Measurements from ENCODE around the gene PRKCE.

PRKCE gene

GRCh38 chr2:46045888-46046287 is 394.4 kb downstream of the PRKCE start:
- no peak for DNase-seq (ENCODE audit: low read depth)

GRCh38 chr2:46047290-46047689 is 395.8 kb downstream of the PRKCE start:
- DNase-seq (ENCODE audit: low read depth), result no peak

GRCh38 chr2:46048693-46049092 is 397.2 kb downstream of the PRKCE start:
- no peak for DNase-seq (ENCODE audit: low read depth)

- DNase-seq (ENCODE audit: low read depth), result no peak
Observed at GRCh38 chr2:46050027-46050426, 398.6 kb downstream of the PRKCE start.

DNA sequence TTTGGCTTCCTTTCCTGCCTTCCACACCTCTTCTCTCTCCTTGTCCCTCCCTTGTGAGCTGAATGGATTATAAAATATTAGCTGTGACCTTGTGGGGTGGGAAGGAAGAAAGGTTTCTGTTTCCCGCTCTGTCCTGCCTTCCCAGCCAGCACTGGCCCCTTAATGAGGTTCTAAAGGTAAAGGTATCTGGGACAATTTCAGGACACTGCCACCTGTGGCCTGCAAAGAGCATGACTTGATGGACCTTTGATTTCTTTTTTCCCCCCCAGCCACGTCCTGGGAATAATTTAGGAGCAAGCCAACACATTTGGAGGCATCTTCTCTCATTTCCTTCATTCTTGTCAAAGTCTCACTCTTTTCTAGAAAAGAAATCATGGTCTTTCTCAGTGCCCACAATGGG is 399.0 kb downstream of the PRKCE start:
- no peak for DNase-seq (ENCODE audit: low read depth)

GRCh38 chr2:46051085-46051484 is 399.6 kb downstream of the PRKCE start:
- no peak for DNase-seq (ENCODE audit: low read depth)

DNA sequence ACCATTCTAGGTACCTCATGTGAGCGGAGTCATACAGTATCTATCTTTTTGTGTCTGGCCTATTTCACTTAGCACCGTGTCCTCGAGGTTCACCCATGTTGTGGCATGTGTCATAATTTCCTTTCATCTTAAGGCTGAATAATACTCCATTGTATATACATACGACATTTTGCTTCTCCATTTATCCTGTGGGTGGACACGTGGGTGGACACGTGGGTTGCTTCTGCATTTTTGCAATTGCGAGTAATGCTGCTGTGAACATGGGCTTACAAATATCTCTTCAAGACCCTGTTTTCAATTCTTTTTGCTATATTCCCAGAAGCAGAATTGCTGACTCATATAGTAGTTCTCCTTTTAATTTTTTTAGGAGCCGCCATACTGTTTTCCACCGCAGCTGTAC is 402.1 kb downstream of the PRKCE start:
- no peak for DNase-seq (ENCODE audit: low read depth)

DNA sequence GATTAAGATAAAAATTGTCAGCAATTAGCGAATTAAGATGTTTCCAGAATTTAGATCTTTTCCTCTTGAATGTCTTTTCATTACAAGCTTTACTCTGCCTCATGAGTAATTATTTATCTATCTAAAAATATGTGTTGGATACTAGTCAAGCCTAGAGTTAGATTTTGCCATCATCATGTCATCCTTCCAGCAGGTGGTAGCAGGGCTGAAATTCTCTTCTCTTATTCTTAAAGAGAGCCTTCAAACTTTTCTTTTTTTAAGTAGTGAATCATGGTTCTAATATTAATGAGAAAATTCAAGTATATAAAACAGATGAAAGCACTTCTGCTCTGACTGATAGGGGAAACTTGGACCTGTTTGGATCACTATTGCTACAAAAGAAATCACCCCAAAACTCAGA is 405.1 kb downstream of the PRKCE start:
- DNase-seq (ENCODE audit: low read depth), result no peak

DNA sequence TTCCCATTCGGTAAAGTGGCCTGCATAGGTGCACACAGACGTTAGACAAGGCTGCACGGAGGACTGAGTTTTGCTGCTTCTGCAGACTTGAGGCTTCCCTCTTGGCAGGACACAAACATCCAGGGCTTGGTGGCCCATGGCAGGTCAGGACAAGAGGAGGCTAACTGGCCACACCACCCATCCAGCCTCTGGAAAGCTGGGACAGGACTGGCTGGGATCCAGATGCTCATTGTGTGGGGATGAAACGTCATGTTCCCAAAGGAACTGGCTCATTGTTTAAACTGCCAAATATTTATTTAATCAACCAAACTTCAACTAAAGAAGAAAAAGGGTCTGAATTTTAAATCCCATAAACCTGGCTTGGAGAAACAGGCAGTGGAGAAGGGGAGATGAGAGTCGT is 406.7 kb downstream of the PRKCE start:
- no peak for DNase-seq (ENCODE audit: low read depth)

DNA sequence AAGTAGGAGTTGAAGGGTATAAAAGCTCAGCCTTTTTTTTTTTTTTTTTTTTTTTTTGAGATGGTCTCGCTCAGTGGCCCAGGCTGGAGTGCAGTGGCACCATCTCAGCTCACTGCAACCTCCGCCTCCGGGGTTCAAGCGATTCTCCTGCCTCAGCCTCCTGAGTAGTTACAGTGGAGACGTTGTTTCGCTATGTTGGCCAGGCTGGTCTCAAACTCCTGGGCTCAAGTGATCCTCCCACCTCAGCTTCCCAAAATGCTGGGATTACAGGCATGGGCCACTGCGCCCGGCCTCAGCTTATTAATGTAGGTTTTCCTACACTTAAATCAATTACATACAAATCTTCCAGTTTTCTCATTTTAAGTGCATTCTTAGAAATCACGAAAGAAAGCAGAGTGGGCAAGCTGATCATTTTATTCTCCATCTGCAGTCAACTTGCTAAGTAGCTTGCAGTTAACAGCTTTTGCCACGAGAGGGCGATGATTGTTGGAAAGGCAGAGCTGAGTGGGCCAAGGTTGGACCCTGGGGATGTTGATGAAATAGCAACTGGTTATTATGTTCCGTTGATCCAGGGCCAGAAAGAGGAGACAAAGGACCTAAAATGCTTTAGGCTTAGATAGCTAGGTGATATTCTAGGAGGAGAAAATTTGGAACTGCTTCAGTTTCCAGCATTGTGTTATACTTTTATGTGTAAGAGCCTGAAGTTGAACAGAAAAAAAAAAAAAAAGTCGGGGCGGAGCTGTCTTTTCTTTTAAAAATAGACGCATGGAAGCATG is 411.4 kb downstream of the PRKCE start:
- DNase-seq (ENCODE audit: low read depth), result no peak

DNA sequence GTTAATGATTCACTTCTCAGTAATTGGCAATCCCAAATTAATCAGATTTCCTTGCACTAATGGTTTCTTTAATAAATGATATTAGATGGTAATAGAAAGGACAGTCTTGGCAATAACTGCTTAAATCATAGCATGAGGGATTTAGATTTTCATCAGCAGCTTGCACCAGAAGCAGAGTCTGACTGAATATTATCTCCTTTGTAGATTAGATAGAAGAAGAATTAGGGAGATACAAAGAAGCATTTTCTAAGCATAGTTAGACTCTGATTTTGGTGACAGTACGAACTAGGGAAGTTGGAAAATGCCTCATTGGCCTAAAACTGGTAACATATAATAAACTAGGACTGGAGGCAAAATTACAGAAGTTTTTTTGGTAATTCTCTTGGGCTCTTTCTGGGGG is 412.9 kb downstream of the PRKCE start:
- DNase-seq (ENCODE audit: low read depth), result no peak

DNA sequence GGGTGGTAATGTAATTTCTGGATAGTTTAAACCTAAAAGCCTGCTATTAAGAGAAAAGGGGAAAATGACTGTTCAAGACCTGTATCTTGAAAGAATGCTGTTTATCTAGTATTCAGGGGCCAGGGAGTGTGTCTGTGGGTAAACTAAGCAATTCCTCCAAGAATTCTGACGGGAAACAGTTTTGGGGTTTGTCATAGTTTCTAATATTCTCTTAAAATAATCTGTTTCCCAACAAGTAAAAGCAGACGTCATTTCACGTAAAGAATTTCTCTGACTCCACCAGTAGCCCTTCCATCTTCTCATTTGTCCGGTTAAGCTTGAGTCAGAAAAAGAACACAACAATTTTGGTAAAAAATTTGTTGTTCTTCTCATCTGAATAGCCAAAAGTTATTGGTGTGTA is 413.7 kb downstream of the PRKCE start:
- no peak for DNase-seq (ENCODE audit: low read depth)

GRCh38 chr2:46066116-46066515 is 414.6 kb downstream of the PRKCE start:
- no peak for DNase-seq (ENCODE audit: low read depth)

GRCh38 chr2:46066601-46067000 is 415.1 kb downstream of the PRKCE start:
- DNase-seq (ENCODE audit: low read depth), result no peak

- DNase-seq (ENCODE audit: low read depth), result no peak
Observed at GRCh38 chr2:46067062-46067461, 415.6 kb downstream of the PRKCE start.

DNA sequence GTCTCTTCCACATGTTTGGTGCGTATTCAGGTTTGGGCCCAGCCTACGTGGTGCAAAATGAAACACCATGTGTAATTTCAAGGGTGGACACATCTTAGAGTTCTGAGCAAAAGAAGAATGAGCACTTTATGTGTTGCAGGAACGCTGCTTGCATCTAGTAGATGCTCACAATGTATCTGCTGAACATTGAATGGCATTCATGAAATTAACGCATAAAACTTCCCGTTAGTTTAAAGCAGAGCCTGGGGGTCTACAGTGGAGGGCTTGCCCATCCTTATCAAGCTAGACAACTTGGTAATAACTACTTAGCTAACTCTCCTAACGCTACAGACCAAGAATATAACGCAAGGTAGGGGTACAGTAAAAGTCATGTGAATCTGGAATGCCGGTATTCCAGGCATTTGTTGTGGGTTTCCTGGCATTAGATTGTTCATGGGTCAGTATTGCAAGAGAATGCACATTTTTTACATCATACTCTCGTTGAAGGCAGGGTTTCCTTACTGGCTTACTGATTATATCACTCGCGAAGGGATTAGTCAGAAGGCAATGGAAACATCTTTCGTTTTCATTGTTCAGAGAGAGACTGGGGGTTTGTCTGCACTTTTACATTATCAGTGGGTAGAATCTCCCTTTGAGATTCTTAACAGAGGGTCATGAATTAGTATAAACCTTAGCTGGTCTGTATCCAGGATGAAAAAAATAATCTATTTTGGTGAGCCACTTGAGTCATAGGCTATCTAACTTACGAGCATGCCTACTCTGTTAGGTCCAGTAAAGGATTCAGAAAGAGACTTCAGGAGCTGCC is 416.2 kb downstream of the PRKCE start:
- DNase-seq (ENCODE audit: low read depth), result peak; percentile 98

- no peak for DNase-seq (ENCODE audit: low read depth)
Observed at GRCh38 chr2:46068636-46069035, 417.2 kb downstream of the PRKCE start.

DNA sequence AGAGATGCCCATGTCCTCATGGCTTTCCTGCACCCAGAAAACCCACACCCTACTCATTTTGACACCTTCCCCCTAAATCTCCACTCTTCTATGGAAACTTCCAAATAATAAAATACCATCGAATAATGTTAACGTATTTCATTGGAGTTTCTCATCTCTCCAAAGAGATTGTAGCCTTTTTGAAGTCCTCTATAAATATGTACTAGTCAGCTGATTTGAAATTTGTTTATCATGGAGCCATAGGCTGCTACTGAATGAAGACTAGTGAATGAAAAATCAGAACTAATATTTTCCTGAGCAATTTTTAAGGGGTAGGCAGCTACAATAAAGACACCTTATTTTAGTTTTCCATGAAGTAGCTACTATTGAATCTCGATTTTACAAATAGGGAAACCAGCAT is 419.6 kb downstream of the PRKCE start:
- DNase-seq (ENCODE audit: low read depth), result no peak

- DNase-seq (ENCODE audit: low read depth), result peak; percentile 78
Observed at GRCh38 chr2:46072101-46072820, 420.8 kb downstream of the PRKCE start.

GRCh38 chr2:46073540-46074046 is 422.1 kb downstream of the PRKCE start:
- peak; percentile 98 for DNase-seq (ENCODE audit: low read depth)

DNA sequence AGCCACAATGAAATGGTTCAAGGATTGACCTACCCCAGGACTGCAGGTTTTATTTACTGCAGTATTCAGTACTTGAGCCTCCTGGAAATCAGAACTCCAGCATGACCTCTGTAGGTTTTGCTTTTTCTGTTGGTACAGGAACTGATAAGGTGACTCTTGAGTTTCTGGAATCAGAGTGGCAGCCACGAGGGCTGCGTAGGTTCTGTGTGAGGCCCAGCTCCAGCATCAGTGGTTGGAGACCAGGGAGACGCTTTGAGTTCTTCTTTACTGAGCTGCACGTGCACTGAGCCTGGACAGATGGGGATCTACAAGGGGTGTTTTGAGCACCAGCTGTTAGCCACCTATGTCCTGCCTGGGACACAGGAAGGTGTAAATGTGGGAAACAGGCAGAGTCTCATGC is 423.0 kb downstream of the PRKCE start:
- no peak for DNase-seq (ENCODE audit: low read depth)

GRCh38 chr2:46075848-46076247 is 424.4 kb downstream of the PRKCE start:
- DNase-seq (ENCODE audit: low read depth), result no peak

DNA sequence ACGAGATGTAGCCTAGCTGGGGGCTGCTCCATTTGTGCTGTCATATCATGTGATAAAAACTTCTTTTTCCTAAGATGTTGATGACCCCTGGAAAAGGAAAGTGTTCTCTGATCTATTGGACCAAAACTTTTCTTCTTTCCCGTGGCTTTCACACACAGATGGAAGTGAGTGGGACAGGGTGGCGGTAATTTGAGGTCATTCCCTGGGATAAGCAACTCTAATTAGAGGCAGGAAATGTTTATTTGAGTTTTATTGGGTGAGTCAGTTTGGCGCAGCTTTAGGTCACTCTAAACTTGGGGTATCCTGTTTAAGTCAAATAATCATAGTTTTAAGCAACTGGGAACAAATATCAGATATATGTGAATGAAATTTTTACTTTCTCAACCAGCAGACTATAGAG is 424.8 kb downstream of the PRKCE start:
- DNase-seq (ENCODE audit: low read depth), result no peak

Measured in HS-27A (cell line).